ENCODE data around the gene KRT5. TPM values are rescaled to one million over a fixed set of nuclear protein-coding genes. Genes with fewer than 3 reads are reported as not detected.

KRT5 gene
- polyA plus RNA-seq, 1 of the 3 experiments (the other 2 are of a cell fraction) = not detected

DNA sequence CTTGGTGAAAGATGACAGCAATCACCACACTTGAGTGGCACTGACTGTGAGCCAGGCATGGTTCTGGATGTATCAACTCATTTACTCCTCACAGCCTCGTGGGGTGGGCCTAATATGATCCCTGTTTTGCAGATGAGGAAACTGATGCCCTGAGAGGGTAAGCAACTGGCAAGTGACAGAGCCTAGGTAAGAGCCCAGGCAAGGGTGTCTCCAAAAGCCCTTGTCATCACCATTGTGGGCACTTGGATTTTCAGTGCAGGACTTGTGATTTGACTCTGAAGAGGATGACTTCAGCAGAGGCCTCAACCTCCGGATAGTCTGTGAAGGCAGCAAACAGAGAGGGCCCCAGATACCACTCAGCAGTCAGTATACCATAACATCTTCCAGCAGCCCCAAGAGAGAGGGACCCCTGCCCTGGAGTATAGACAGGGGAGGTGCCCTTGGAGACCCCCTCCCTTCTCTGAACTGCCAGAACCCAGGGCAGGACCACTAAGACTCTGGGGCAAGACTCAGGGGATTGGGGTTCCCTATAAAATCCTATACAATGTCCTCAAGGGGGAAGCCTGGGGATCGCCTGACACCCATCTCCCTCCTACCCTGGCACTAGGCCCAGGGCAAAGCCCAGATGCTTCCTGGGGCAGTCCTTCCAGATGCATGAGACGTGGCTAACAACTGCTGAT, 7.1 kb upstream of the KRT5 start:
- Histone ChIP-seq H3K9ac (no peak overlapping the region), H4K20me1 (ENCODE audit: insufficient read depth) (no peaks in the 10 kb centered on the region), H3K27me3 (ENCODE audit: insufficient read depth) (peaks cover 49% of the 10 kb centered on the region; the same call in 1 of the 2 replicates), H3K9me2 (no peaks in the 10 kb centered on the region), H3K4me2 (no peak overlapping the region), H3K36me3 (replicated peaks in 1 of 2; ENCODE audit: control insufficient read depth in 1 of 2, insufficient read depth in 2 of 2, low read length in 1 of 2) (no peaks in the 10 kb centered on the region), H3K4me3 (ENCODE audit: low read depth in 2 of 2, low read length in 1 of 2) (no peak overlapping the region), H3K9me3 (no peaks in the 10 kb centered on the region), H3F3A (replicated peaks; ENCODE audit: insufficient read depth) (no peaks in the 10 kb centered on the region), H2AFZ (ENCODE audit: low read depth) (no peak overlapping the region), H3K79me2 (ENCODE audit: insufficient read depth) (no peaks in the 10 kb centered on the region), H3K27ac (ENCODE audit: low read depth in 2 of 2, low read length in 1 of 2) (no peak overlapping the region), H3K4me1 (ENCODE audit: control insufficient read depth in 1 of 2, insufficient read depth in 2 of 2, low read depth in 1 of 2, low read length in 1 of 2) (no peaks in the 10 kb centered on the region)
- DNase-seq = no peak
- TF ChIP-seq FOSL2 (IDR thresholded peaks at IDR 0.05; ENCODE audit: borderline replicate concordance, low read depth) (no peak), RAD21 (IDR thresholded peaks at IDR 0.05; ENCODE audit: low read length) (no peak), FOXJ3 (CRISPR knock-in tag; IDR thresholded peaks at IDR 0.05) (no peak), ELF1 (IDR thresholded peaks at IDR 0.05) (no peak)
- TF ChIP-seq, protein P1, sequence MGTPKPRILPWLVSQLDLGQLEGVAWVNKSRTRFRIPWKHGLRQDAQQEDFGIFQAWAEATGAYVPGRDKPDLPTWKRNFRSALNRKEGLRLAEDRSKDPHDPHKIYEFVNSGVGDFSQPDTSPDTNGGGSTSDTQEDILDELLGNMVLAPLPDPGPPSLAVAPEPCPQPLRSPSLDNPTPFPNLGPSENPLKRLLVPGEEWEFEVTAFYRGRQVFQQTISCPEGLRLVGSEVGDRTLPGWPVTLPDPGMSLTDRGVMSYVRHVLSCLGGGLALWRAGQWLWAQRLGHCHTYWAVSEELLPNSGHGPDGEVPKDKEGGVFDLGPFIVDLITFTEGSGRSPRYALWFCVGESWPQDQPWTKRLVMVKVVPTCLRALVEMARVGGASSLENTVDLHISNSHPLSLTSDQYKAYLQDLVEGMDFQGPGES (IDR thresholded peaks at IDR 0.05; ENCODE audit: low read depth, low read length) = no peak
- TF ChIP-seq, protein P2, sequence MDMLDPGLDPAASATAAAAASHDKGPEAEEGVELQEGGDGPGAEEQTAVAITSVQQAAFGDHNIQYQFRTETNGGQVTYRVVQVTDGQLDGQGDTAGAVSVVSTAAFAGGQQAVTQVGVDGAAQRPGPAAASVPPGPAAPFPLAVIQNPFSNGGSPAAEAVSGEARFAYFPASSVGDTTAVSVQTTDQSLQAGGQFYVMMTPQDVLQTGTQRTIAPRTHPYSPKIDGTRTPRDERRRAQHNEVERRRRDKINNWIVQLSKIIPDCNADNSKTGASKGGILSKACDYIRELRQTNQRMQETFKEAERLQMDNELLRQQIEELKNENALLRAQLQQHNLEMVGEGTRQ (IDR thresholded peaks at IDR 0.05; ENCODE audit: borderline replicate concordance, low read depth, low read length) = no peak
- POLR2A ChIA-PET = no interaction called here
- CTCF ChIA-PET = interaction anchor here (1.2 kb wide), 1 partner anchor 343 kb away, joined by 3 read pairs; no protein-coding TSS in a partner anchor
- WGBS (ENCODE audit: low lambda C conversion rate) = 8% methylated on average over 4 of the region's 4 CpGs

DNA sequence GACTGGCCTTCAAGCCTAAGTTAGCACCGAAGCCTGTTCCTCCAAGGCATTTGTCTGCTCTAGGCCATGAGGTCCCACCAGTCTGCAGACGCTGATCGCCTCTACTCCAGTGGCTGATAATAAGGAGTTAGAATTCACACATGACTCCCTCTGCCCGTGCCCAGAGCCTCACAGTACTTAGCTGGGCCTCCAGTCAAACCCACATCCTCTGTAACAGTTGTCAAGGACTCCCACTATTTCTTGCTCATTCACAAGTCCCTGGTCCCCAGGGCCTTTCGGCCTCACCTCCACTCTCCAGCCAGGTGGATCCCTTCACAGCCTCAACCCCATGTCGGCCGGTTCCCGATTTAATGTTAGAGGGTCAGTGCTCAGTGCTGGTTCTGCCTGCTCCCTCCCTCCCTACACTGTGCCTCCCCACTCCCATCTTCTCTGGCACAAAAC, 6.3 kb upstream of the KRT5 start:
- Histone ChIP-seq H4K20me1 (ENCODE audit: insufficient read depth) (no peaks in the 10 kb centered on the region), H2AFZ (ENCODE audit: low read depth) (no peak overlapping the region), H3K27ac (ENCODE audit: low read depth in 2 of 2, low read length in 1 of 2) (no peak overlapping the region), H3K36me3 (replicated peaks in 1 of 2; ENCODE audit: control insufficient read depth in 1 of 2, insufficient read depth in 2 of 2, low read length in 1 of 2) (no peaks in the 10 kb centered on the region), H3K79me2 (ENCODE audit: insufficient read depth) (no peaks in the 10 kb centered on the region), H3K27me3 (ENCODE audit: insufficient read depth) (peaks cover 50% of the 10 kb centered on the region; the same call in 1 of the 2 replicates), H3K9ac (no peak overlapping the region), H3K4me1 (ENCODE audit: control insufficient read depth in 1 of 2, insufficient read depth in 2 of 2, low read depth in 1 of 2, low read length in 1 of 2) (no peaks in the 10 kb centered on the region), H3K4me2 (no peak overlapping the region), H3F3A (replicated peaks; ENCODE audit: insufficient read depth) (no peaks in the 10 kb centered on the region), H3K9me2 (no peaks in the 10 kb centered on the region), H3K4me3 (ENCODE audit: low read depth in 2 of 2, low read length in 1 of 2) (no peak overlapping the region), H3K9me3 (no peaks in the 10 kb centered on the region)
- DNase-seq = no peak
- POLR2A ChIA-PET = no interaction called here
- TF ChIP-seq SMC3 (IDR thresholded peaks at IDR 0.05; ENCODE audit: low read depth, low read length) = no peak
- TF ChIP-seq JUND (IDR thresholded peaks at IDR 0.05) = no peak
- no peak for TF ChIP-seq NFIC (IDR thresholded peaks at IDR 0.05; ENCODE audit: borderline replicate concordance)
- TF ChIP-seq, protein P2 (IDR thresholded peaks at IDR 0.05; ENCODE audit: borderline replicate concordance, low read depth, low read length) = no peak
- TF ChIP-seq RAD21 (IDR thresholded peaks at IDR 0.05; ENCODE audit: low read length) = no peak
- no peak for TF ChIP-seq NRF1 (IDR thresholded peaks at IDR 0.05; ENCODE audit: low read depth, low read length)
- WGBS (ENCODE audit: low lambda C conversion rate) = 37% methylated on average over 7 of the region's 8 CpGs
- CTCF ChIA-PET = no interaction called here

Data from SK-N-SH (cell line).